HEK293 (cell line): ENCODE data around the gene SYNJ2.

Experiments
- CTCF ChIP-seq: fragments of 450-650 bp; formaldehyde crosslinking; IDR thresholded peaks from 2 replicates; pipeline ENCODE4 v1.5.1; 2016; ENCODE audit warnings: missing biosample characterization, missing genetic modification characterization
- HOXA7 ChIP-seq: sonication (generic); formaldehyde crosslinking; IDR thresholded peaks from 2 replicates; pipeline ENCODE4 v1.8.1; 2022; ENCODE audit warnings: missing genetic modification reagents, borderline replicate concordance
- ZNF274 ChIP-seq, 2 experiments: fragments of 200-500 bp in 1 of 2; fragments of 450-650 bp in 1 of 2; sonication (Bioruptor generic) in 1 of 2; formaldehyde crosslinking in 1 of 2; IDR thresholded peaks; 2 replicates each; pipeline versions ENCODE4 v1.5.1 to v1.6.1; 2014 to 2016; ENCODE audit warnings: borderline replicate concordance in 1 of 2, inconsistent platforms in 1 of 2, low read length in 1 of 2, missing biosample characterization in 1 of 2, missing genetic modification characterization in 1 of 2
- ZNF335 ChIP-seq: fragments of 450-650 bp; formaldehyde crosslinking; conservative IDR thresholded peaks from 2 replicates; pipeline ENCODE4 v1.5.1; 2016; ENCODE audit warnings: missing biosample characterization, missing genetic modification characterization
- ZNF350 ChIP-seq: fragments of 450-650 bp; formaldehyde crosslinking; IDR thresholded peaks from 2 replicates; pipeline ENCODE4 v1.5.0; 2017; ENCODE audit warnings: missing biosample characterization, mild to moderate bottlenecking, missing genetic modification characterization
- ZNF48 ChIP-seq: fragments of 450-650 bp; formaldehyde crosslinking; IDR thresholded peaks from 2 replicates; pipeline ENCODE4 v1.5.1; 2016; ENCODE audit warnings: missing biosample characterization, missing genetic modification characterization
- ZNF600 ChIP-seq: fragments of 450-650 bp; formaldehyde crosslinking; IDR thresholded peaks from 2 replicates; pipeline ENCODE4 v1.5.1; 2016; ENCODE audit warnings: missing biosample characterization, missing genetic modification characterization
- ZNF629 ChIP-seq: fragments of 450-650 bp; formaldehyde crosslinking; IDR thresholded peaks from 2 replicates; pipeline ENCODE4 v1.5.1; 2017; ENCODE audit warnings: missing biosample characterization, missing genetic modification characterization
- ZNF791 ChIP-seq: fragments of 450-650 bp; formaldehyde crosslinking; IDR thresholded peaks from 2 replicates; pipeline ENCODE4 v1.5.1; 2016; ENCODE audit warnings: missing biosample characterization, missing genetic modification characterization
- ZSCAN23 ChIP-seq: fragments of 450-650 bp; formaldehyde crosslinking; IDR thresholded peaks from 2 replicates; pipeline ENCODE4 v1.5.1; 2016; ENCODE audit warnings: missing biosample characterization, missing genetic modification characterization
- TF ChIP-seq, protein P1 (sequence below): fragments of 450-650 bp; formaldehyde crosslinking; optimal IDR thresholded peaks from 2 replicates; pipeline ENCODE3; 2016; ENCODE audit warnings: missing biosample characterization, mild to moderate bottlenecking, missing genetic modification characterization

- TF ChIP-seq CTCF (tag by site-specific recombination), result peak; percentile 57; the same call in 1 of the 2 replicates
- TF ChIP-seq HOXA7 (CRISPR knock-in tag), result no peak
- no peak for TF ChIP-seq ZNF600
- TF ChIP-seq, protein P1, sequence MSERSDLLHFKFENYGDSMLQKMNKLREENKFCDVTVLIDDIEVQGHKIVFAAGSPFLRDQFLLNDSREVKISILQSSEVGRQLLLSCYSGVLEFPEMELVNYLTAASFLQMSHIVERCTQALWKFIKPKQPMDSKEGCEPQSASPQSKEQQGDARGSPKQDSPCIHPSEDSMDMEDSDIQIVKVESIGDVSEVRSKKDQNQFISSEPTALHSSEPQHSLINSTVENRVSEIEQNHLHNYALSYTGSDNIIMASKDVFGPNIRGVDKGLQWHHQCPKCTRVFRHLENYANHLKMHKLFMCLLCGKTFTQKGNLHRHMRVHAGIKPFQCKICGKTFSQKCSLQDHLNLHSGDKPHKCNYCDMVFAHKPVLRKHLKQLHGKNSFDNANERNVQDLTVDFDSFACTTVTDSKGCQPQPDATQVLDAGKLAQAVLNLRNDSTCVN (tag by site-specific recombination), result no peak
- TF ChIP-seq ZSCAN23, result no peak
- no peak for TF ChIP-seq ZNF274 (IDR thresholded peaks at IDR 0.05; ENCODE audit: low read length)
- TF ChIP-seq ZNF274 (tag by site-specific recombination; IDR thresholded peaks at IDR 0.05; ENCODE audit: borderline replicate concordance), result no peak
- no peak for TF ChIP-seq ZNF629 (tag by site-specific recombination)
- no peak for TF ChIP-seq ZNF350 (tag by site-specific recombination)
- TF ChIP-seq ZNF791 (tag by site-specific recombination), result no peak
- TF ChIP-seq ZNF335 (tag by site-specific recombination), result no peak
- no peak for TF ChIP-seq ZNF48 (tag by site-specific recombination)
Measured at GRCh38 chr6:158131926-158132325, 150.3 kb downstream of the SYNJ2 start.
